Prostate gland (tissue), 2 donors: Measurements from ENCODE around the gene FAM107B.

Source experiments
- POLR2A ChIP-seq: fragments of 450-650 bp; IDR thresholded peaks from one replicate; pipeline ENCODE4 v1.6.1; 2016; ENCODE audit warnings: antibody characterized with exemption, mild to moderate bottlenecking
- POLR2AphosphoS5 ChIP-seq: sonication (generic); formaldehyde crosslinking; IDR thresholded peaks from one replicate; pipeline ENCODE4 v1.6.1; 2017; ENCODE audit warnings: antibody characterized with exemption
- TF ChIP-seq, protein P1 (sequence below), 4 experiments: fragments of 200-600 bp in 2 of 4; fragments of 450-650 bp in 2 of 4; sonication (generic) in 2 of 4; IDR thresholded peaks; 1 replicate in 3 of 4; 2 replicates in 1 of 4; pipeline ENCODE4 v1.5.1; 2016 to 2019; ENCODE audit warnings: antibody characterized with exemption in 4 of 4, mild to moderate bottlenecking in 2 of 4, moderate library complexity in 2 of 4

DNA sequence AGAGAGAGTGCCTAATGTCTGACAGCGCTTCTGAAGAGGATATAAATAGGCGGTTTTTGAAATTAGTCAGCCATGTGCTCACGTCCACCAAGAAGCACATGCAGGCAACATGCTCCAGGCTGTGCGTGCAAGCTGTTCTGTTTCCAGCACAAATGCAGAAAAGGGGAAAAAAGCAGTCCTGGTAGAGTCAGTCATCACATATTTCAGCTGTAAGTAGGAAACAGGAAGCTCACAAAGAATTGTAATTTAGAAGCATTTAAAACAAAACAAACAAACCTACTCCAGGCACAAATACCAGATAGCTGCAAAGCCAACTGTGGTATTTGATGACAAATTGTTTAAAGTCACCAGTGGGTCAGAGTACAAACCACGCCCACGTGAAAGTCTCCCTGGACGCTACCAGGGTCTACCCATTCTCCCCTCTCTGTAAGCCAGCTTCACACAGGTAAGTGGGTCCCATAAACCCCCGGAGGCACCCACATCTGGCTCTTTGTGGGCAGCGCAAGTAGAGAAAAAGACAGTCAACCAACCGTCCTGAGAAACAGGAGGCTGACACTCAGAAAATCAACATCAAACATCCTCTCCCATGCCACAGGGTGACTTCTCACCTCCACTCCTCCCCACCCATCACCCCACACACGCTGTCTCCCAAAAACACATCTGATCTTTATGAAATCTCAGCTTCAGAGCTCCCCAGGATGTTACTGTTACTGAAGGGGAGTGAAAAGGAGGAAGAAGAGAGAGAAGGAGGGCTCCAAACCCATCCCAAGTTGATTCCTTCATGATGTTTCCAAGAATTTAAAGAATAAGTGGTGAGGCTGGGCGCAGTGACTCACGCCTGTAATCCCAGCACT is 186.4 kb downstream of the FAM107B start:
- TF ChIP-seq, protein P1, sequence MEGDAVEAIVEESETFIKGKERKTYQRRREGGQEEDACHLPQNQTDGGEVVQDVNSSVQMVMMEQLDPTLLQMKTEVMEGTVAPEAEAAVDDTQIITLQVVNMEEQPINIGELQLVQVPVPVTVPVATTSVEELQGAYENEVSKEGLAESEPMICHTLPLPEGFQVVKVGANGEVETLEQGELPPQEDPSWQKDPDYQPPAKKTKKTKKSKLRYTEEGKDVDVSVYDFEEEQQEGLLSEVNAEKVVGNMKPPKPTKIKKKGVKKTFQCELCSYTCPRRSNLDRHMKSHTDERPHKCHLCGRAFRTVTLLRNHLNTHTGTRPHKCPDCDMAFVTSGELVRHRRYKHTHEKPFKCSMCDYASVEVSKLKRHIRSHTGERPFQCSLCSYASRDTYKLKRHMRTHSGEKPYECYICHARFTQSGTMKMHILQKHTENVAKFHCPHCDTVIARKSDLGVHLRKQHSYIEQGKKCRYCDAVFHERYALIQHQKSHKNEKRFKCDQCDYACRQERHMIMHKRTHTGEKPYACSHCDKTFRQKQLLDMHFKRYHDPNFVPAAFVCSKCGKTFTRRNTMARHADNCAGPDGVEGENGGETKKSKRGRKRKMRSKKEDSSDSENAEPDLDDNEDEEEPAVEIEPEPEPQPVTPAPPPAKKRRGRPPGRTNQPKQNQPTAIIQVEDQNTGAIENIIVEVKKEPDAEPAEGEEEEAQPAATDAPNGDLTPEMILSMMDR (IDR thresholded peaks at IDR 0.05): no peak
- TF ChIP-seq POLR2AphosphoS5 (no peak), POLR2A (no peak)
